ENCODE data around the gene ERRFI1.

Gene ERRFI1

GRCh38 chr1:8047112-8047511, 21.0 kb upstream of the ERRFI1 start:
- DNase-seq = no peak

DNA sequence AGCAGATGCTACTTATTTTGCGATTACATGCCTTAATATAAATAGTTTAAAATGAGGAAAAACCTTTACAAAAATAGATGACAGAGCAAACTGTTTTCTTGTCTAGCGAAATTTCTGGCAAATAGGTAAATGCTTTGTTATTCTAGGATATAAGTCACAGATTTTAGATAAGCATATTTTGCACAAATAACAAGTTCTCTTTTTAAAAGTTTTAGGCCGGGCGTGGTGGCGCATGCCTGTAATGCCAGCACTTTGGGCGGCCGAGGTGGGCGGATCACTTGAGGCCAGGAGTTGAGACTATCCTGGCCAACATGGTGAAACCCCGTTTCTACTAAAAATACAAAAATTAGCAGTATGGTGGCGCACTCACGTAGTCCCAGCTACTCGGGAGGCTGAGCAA, 20.3 kb upstream of the ERRFI1 start:
- no peak for DNase-seq

DNA sequence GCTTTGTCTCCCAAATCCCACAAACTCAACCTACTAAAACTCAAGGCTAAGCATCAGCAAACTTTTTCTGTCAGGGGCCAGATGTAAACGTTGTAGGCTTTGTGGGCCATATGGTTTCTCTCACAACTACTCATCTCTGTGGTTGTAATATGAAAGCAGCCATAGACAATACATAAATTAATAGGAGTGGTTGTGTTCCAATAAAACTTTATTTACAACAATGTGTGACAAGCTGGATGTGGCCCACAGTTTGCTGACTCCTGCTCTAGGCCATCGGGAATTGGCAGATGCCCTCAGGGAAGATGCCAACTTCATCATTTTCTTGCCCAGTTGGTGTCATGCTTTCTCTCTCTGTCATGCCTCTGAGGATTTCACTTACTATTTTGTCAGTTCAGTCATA, 17.5 kb upstream of the ERRFI1 start:
- no peak for DNase-seq

- DNase-seq = no peak
These were observed 16.0 kb upstream of the ERRFI1 start for GRCh38 chr1:8042134-8042533.

- DNase-seq = no peak
These were observed 14.5 kb upstream of the ERRFI1 start for GRCh38 chr1:8040586-8040985.

DNA sequence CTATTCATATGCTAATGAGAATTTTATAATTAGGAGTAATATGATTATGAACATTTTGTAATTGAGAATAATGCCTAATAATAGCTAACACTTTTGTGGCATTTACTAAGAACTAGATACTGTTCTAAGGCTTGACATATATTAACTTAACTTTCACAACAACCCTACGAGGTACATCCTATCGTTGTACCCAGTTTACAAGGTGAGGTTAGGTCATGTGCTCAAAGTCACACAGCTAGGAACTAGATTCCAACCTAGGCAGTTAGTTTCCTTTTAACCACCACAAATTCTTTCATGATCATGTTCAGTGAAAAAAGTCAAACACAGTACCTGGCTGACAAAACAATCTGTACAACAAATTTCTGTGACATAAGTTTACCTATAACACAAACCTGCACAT, 13.0 kb upstream of the ERRFI1 start:
- no peak for DNase-seq

GRCh38 chr1:8035289-8035688, 9.2 kb upstream of the ERRFI1 start:
- no peak for DNase-seq

- DNase-seq = no peak
These were observed 7.2 kb upstream of the ERRFI1 start for GRCh38 chr1:8033322-8033721.

GRCh38 chr1:8032366-8032910, 6.3 kb upstream of the ERRFI1 start:
- DNase-seq = no peak

- DNase-seq = no peak
These were observed 5.2 kb upstream of the ERRFI1 start for GRCh38 chr1:8031176-8031785.

GRCh38 chr1:8028571-8028910, 2.4 kb upstream of the ERRFI1 start:
- DNase-seq = no peak

DNA sequence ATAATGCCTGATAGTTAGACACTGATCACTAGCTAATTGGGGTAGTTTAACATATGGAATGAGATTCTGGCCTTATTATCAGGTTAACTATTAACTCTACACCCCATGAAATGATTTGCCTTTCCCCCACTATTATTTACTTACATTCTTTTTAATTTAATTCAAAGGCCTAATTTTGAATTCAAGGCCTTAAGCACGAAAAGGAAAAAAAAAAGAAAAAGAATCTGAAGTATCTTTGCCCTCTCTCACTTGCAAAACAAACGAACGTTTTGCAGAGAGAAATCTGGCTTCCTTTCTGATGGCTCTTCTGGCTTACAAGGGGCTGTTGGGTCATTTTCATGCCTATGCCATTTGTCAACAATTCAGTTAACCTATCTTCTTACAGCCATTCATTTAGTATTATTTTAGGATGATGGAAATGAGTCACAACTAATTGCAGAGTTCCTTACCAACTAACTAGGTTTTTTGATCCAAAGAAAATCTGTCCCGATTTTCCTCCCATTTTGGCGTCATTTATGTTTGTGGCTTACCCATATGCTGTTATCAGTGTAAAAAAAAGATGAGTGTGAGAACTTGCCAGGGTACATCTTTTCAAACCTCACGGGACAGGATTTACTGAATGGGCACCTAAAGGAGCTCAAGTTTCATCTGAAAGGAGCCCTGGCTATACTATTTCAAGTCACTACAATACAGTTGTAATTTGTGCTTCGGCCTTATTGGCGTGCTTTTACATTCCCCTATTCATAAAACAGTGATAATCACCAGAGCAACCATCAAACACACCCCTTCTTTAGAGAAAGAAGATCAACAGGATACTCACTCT, 1.9 kb upstream of the ERRFI1 start:
- no peak for DNase-seq

GRCh38 chr1:8026976-8027747, 1.1 kb upstream of the ERRFI1 start:
- DNase-seq = peak; percentile 47

DNA sequence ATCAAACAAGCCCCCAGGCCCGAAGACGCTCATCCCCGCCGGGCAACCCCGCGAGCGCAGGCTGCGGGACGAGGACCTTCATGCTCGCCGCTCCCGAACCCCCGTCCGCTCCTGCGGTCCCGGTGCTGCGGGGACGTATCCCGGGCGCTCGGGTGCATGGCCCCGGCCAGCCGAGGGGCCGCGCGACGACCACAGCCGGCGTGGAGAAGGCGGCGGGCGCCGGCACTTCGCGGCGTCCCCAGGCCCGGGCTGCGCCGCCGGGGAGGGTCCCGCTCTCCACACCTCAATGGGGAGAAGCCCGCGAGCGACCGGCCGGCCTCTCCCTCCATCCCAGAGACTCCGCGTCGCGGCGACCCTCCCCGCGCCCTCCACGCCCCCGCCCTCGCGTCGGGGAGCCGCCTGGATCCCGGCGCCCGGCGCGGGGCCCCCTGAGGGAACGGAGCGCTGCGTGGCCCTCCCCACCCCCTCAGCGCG, 401 bp downstream of the ERRFI1 start:
- peak; percentile 79 for DNase-seq

- DNase-seq = no peak
These were observed 943 bp downstream of the ERRFI1 start for GRCh38 chr1:8025061-8025670.

DNA sequence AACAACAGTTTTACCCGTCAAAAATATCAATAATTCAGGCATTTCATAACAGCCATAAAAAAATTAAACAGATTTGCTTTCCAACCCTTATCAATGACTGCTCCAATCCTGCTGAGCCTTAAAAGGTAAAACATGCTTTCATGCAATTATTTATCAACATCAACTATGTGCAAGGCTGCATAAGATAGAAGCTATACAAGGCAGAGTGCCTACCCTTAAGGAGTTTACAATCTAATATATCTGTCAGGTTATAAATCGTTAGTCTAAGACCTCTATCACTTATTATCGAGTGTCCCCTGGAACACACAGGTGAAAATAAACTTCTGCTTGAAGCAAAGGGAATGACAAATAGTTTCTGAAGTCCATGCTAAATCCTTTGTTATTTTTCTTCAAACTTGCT, 1.8 kb downstream of the ERRFI1 start:
- DNase-seq = no peak

GRCh38 chr1:8023995-8024313, 2.2 kb downstream of the ERRFI1 start:
- DNase-seq = no peak

GRCh38 chr1:8023287-8023994, 2.7 kb downstream of the ERRFI1 start:
- DNase-seq = no peak

DNA sequence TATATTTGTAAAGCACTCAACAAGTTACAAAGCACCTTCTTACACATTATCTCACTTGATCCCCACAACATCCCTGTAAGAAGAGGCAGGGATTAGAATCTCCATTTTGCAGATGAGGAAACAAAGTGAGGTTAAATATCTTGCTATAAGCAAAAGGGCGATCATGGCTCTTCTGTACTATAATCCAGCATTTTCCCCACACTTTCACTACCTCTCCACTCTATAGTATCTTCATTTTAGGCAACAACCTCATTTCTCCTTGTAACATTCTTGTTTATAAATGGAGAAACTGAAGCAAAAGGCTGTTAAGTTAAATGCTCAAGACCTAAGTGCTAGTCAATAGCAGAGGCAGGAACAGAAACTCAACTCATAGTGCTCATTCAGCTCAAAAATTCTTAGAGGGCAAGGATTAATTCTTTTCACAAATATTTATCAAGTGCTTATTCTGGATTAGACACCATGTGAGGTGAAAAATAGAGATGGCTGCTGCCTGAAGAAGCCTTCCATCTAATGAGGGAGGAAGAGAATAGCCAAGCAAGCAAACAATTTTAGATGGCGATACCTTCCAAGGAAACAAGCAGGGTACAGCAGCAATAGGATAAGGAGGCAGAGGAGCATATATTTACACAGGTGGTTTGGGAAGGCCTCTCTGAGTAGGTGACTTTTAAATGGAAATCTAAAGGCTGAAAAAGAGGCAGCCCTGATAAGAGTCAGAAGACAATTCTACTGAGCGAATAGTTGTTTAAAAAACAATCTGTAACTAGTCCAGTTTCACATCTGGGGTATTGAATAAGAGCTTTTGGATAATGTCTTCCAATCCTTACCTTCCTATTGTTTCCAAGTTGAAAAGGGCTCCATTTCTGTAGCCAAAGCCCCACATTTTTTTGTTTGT, 3.5 kb downstream of the ERRFI1 start:
- DNase-seq = no peak

DNA sequence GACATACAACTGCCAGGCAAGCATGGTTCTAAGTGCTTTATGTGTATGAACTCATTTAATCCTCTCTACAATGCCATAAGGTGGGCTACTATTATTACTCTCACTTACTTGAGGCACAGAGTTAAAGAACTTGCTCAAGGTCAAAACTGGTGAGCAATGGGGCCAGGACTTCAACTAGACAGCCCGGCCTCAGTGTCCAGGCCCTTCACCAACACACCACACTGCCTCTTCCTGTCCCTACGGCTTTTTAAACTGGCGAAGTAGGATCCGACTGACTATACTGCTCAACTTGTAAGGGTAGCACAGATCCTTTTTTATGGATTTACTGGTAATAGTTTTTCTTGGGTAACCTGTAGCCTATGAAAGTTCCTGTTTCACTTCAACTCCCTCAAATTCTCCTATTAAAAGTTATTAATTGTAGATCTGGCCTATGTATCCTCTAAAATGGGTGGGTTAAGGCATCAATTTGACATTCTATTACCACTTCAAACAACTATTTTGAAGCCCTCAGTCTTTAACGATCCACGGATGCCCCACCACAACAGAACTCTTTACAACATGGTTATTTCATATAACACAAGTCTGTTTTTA, 4.3 kb downstream of the ERRFI1 start:
- no peak for DNase-seq

- no peak for DNase-seq
These were observed 6.1 kb downstream of the ERRFI1 start for GRCh38 chr1:8020032-8020431.

All from right kidney (tissue), 1 donor.